ENCODE measurements around the gene MYO5C. TPM values are rescaled to one million over a fixed set of nuclear protein-coding genes. Genes with fewer than 3 reads are reported as not detected.

Gene MYO5C
- total and polyA plus RNA-seq, 10 of the 15 experiments (the other 5 are each of a cell fraction or from before 2014, with no cell fraction given) = 0.29 to 1.3 (median 0.75) TPM

GRCh38 chr15:52220937-52221660 is 74.5 kb downstream of the MYO5C start (continued):
- TF ChIP-seq RELB (IDR thresholded peaks at IDR 0.05; ENCODE audit: low read depth) (no peak), HSF1 (IDR thresholded peaks at IDR 0.05; ENCODE audit: low read depth, low read length) (no peak), ZSCAN29 (IDR thresholded peaks at IDR 0.05) (0 out of 2 replicates have a peak, but pooled peaks have one; percentile 36), EGR1 (IDR thresholded peaks at IDR 0.05; ENCODE audit: borderline replicate concordance in 1 of 2, low read depth in 2 of 2, low read length in 2 of 2) (peak in 1 of 2 experiments; percentile 3; a peak in 1 of 3 replicates), SP1 (IDR thresholded peaks at IDR 0.05; ENCODE audit: low read depth, low read length) (no peak)
- TF ChIP-seq, protein P1, sequence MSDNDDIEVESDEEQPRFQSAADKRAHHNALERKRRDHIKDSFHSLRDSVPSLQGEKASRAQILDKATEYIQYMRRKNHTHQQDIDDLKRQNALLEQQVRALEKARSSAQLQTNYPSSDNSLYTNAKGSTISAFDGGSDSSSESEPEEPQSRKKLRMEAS (IDR thresholded peaks at IDR 0.05; ENCODE audit: low read depth, low read length) = no peak

- ChIA-PET SMC1A (ENCODE audit: uncharacterized antibody, unreplicated experiment) (interaction anchor here (0.7 to 7.4 kb wide), 10 partner anchors 9 to 515 kb away, joined by 3 to 80 read pairs (median 4); no protein-coding TSS in a partner anchor), POLR2A (no interaction called here), CTCF (interaction anchor here (0.7 to 13.5 kb wide), 10 partner anchors 8 to 515 kb away, joined by 3 to 235 read pairs (median 5); partner anchors contain the start of gene GNB5), RAD21 (ENCODE audit: unreplicated experiment) (interaction anchor here (1.2 to 2.7 kb wide), 5 partner anchors 12 to 143 kb away, joined by 3 to 13 read pairs (median 4); no protein-coding TSS in a partner anchor)
- peak overlapping the region; percentile 37; the same call in 1 of the 2 replicates for H3K27ac ChIP-seq (ENCODE audit: control insufficient read depth, insufficient read depth)
- WGBS (ENCODE audit: insufficient coverage, insufficient replicate concordance, low lambda C conversion rate, missing lambda C conversion rate) = 92% methylated on average over 6 of the region's 6 CpGs
- no peak overlapping the region for H2AFZ ChIP-seq (ENCODE audit: control insufficient read depth, low read depth, low read length)
- in situ Hi-C loops (cut with MboI) = no loop called here
- H3K9ac ChIP-seq (ENCODE audit: control insufficient read depth, insufficient read depth, low read length) = no peak overlapping the region
- no peak overlapping the region for H3K4me2 ChIP-seq (ENCODE audit: control insufficient read depth, insufficient read depth)
- no peak for TF ChIP-seq ZNF217 (IDR thresholded peaks at IDR 0.05)
- no peak for TF ChIP-seq ZBTB40 (IDR thresholded peaks at IDR 0.05; ENCODE audit: borderline replicate concordance)
- FAIRE-seq = no peak
- H3K9me3 ChIP-seq (replicated peaks; ENCODE audit: control insufficient read depth, insufficient read depth, low read length) = no peaks in the 10 kb centered on the region
- no peaks in the 10 kb centered on the region for H3K27me3 ChIP-seq (replicated peaks in 1 of 2; ENCODE audit: control insufficient read depth in 2 of 2, insufficient read depth in 2 of 2, low read length in 1 of 2)
- H4K20me1 ChIP-seq (ENCODE audit: control insufficient read depth, insufficient read depth) = no peaks in the 10 kb centered on the region
- H3K36me3 ChIP-seq (ENCODE audit: control insufficient read depth in 2 of 2, insufficient read depth in 2 of 2, low read length in 1 of 2) = no peaks in the 10 kb centered on the region
- no peak overlapping the region for H3K4me3 ChIP-seq
- no peaks in the 10 kb centered on the region for H3K79me2 ChIP-seq (ENCODE audit: control insufficient read depth, insufficient read depth, low read length)
- no peak for ATAC-seq
- peaks cover 26% of the 10 kb centered on the region for H3K4me1 ChIP-seq (ENCODE audit: control insufficient read depth, insufficient read depth, low read length)
- DNase-seq (ENCODE audit: low read depth, low spot score) = no peak
- intact Hi-C loops (cut with micrococcal nuclease; ENCODE audit: unreplicated experiment) = loop anchor here (5.0 kb wide), 1 partner anchor 238 kb away; no protein-coding TSS in a partner anchor
- no TSS peak for BruUV-seq (replicated peaks)
These were observed 75.4 kb downstream of the MYO5C start for GRCh38 chr15:52220251-52220650.

Measured in GM12878 (cell line).